ENCODE results near the gene HOXD9.

Gene HOXD9

DNA sequence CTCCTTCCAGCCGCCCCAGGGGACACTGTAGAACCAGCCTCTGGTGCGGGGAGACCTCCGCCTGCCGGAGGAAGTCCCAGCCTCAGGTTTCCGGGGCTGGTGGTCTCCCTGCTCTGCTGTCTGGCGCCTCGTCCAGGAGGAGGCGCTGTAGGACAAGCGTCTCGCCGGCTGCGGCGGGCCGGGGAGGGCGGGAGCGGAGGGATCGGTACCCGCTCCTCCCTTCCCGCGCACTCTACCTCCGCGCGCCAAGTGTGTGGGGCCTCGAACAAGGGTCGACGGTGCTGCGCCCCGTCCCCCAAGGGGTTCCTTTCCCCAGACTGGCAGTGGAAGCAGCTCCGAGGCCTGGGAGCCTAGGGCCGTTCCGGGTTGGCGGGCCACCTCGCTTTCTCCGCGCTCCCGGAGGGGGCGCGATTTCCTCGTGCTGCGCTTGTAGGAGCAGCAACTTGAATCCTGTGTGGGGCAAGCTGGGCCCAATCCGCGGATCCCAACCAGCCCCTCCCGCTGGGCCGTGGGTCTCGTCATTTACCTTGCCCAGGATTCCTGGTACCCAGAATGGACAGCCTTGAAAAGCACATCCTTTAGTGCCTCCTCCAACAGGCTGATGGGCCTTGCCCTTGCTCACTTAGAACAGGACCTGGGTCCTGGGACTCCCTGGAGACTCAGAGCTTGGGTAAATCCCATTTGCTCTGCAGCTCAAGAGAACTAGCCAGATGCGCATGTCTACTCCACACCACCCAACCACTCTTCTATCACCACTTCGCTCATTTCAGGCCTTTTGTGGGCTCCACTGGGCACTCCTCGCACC is 18.2 kb downstream of the HOXD9 start:
- DNase-seq: peak; percentile 47 to 67

DNA sequence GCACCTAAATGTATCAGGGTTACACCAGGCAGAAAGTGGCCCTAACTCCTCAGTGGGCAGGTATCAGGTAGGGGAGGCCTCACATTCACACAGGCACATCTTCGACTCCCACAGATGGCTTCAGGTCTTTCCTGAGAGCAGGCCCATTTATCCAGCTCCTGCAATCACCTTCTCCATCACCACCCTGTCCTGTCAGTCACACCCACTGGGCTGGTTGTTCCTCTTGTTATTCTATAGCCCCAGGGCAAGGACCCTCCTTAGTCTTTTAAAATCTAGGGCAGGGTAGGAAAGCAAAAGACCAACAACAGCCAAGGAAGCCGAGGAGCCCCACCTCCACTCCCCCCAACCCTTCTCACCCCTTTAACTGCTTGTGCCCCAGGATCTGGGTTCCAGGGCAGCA is 19.8 kb downstream of the HOXD9 start:
- DNase-seq: no peak

DNA sequence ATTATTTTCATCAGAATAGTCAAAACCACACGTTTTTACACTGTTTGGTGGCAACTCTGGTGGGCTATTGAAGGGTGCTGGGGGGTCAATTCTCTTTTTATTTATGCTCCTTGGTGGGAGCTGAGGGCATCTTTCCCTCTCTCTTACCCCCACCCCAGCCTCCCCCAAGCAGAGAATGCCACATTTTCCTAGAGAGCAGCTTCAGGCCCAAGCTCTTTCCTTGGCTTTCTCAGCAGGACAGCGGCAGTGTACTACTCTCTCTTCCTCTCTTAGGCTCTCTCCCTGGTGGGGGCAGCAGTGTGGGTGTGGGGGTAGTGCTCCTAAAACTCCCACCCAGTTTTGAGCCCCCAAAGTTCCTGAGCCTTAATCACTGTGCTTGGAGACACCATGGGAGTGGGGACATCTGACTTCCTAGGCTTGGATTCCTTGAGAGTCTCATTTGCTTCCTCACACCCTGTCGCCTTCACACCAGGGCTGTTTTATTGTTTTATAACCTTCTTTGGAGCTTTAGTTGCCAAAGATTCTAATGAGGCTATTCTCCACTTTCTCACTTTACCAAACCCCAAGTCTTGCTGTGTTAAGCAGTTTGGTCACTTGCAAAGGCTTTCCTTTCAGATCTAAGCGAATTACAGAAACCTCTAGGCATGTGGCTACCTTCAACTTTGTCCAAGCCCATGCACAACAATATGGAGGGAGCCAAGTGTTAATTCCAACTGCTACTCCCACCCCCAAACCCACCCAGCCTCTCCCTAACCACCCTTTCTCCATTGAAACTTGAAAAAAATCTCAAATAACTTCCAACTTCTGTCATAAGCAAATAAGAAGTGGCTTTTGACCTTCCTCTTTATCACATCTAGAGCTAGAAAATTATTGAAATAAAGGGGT is 22.8 kb downstream of the HOXD9 start:
- no peak for DNase-seq

DNA sequence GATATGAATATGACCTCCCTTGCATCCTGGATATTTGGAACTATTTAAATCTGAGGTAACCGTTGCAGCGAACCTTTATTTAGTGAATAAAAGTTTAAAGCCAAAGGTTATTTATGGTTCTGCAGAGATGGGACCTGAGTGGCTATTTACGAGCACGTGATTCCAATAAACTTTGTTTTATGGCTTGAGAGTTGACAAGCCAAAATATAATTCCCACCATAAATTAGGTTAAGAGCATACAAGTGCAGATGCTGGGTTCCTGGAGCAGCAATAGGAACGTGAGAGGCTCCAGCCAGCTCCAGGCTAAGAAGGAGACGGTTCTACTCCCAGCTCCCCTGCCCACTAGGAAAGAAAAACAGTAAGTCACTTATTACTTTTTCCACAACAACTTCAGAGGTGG is 23.6 kb downstream of the HOXD9 start:
- no peak for DNase-seq

- DNase-seq: no peak
These were observed 24.1 kb downstream of the HOXD9 start for GRCh38 chr2:176146645-176147044.

- no peak for DNase-seq
These were observed 24.8 kb downstream of the HOXD9 start for GRCh38 chr2:176147210-176147799.

GRCh38 chr2:176147800-176148496 is 25.4 kb downstream of the HOXD9 start:
- DNase-seq: no peak

DNA sequence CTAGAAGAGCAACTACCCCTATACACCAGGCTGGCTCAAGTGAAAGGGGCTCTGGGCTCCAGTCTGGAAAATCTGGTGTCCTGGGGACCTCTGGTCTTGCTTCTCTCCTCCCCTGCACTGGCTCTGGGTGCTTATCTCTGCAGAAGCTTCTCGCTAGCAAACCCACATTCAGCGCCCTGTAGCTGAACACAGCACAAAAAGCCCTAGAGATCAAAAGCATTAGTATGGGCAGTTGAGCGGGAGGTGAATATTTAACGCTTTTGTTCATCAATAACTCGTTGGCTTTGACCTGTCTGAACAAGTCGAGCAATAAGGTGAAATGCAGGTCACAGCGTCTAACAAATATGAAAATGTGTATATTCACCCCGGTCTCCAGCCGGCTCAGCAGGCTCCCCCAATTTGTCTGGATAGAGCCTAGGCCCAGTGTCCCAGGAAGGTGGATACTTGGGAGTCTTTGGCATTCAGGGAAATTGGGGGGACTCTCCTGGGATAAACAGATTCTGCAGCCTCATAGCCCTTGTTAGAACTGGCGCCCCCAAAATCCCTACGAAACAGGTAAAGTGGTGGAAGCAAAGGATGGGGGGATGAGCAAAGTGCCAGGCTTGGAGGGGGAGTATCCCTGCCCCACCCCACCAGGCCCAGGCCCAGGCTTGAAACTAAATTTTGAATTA is 26.4 kb downstream of the HOXD9 start:
- no peak for DNase-seq

GRCh38 chr2:176149481-176149938 is 27.0 kb downstream of the HOXD9 start:
- DNase-seq: no peak

DNA sequence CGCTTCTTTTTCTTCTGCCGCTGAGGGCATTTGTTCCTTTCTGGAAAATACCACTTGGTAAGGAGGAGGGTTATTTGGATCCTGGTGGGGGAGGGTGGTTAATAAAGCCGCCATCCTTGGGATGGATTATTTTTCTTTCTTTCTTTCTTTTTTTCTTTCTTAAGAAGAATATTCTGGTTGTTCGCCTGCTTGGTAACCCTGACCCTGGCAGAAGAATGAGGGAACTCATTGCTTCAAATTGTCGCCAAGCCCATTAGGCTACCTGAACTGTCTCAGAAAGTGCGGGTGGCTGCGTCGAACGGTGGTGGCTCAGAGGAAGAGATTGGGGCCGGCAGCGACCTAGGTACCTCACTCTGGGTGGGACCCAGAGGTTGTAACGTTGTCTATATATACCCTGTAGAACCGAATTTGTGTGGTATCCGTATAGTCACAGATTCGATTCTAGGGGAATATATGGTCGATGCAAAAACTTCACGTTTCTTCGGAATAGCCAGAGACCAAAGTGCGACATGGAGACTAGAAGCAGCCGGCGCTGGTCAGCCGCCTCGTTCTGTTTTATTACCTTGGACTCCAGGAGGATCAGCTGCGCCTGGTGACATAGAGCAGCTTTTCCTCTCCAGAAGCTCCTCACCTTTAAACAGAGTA is 27.5 kb downstream of the HOXD9 start:
- no peak for DNase-seq

DNA sequence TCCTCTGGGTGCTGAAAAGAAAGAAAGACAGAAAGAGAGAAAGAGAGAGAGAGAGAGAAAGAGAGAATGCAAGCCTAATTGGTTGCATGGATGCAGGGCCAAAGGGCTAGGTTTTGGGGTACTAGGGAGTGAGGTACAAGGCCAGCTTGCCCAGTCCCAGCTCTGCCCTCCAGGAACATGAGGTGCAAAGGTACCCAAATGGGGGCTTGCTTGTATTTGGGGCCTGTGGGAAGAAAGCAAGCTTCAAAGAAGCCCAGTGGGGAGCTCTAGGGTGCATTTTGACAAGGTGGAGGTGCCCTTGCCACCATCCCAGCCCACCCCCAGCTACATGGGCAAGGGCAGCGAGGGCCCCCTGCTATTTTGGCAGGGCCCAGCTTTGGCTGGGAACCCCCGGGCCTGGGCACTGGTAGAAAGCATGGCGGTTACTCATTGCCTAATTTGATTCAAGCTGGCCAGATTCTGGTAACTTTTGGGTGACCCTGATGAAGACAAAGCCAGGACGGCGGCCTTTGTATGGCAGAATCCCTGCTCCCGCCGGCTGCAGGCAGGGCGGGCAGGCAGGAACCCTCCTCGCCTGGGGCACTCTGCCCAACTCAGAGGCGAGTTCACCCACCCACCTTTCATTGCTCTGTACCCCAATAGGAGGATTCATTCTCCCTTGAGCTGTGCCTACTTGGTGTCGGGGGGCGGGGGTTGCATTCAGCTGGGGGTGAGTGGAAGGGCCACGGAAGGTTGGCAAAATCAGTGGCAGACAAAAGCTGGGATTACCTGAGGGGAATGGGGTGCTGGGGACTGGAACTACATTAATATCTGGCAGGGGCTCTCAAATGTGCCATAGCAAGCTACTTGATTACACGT is 28.3 kb downstream of the HOXD9 start:
- DNase-seq: no peak

GRCh38 chr2:176151442-176152287 is 29.1 kb downstream of the HOXD9 start, which contains the start of gene HOXD4:
Gene HOXD4, plus strand, starts transcription at chr2:176151550. Its CDS starts 84 bp downstream, at chr2:176151634.
- no peak for DNase-seq

DNA sequence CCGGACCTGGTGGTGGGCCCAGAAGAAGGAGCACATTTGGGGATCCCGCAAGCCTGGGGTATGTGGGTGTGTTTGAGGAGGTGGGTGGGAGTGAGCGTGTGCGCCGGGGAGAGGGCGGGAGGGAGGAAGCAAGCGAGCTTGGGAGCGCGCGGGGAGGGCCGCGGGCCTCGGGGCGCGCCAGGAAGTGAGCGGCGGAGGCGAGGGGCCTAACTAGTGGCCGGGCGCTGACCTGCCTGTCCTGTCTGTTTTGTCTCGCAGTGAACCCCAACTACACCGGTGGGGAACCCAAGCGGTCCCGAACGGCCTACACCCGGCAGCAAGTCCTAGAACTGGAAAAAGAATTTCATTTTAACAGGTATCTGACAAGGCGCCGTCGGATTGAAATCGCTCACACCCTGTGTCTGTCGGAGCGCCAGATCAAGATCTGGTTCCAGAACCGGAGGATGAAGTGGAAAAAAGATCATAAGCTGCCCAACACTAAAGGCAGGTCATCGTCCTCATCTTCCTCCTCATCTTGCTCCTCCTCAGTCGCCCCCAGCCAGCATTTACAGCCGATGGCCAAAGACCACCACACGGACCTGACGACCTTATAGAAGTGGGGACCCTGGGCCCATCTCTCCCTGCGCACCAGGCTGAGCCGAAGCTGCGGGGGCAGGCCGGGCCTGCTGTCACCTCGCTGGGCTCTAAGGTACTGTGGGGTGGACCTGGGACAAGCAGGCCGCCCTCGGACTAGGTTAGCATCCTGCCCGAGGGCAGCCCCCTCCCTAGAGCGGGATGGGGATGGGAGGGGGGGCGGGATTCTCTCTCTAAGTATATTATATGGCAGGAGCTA is 30.0 kb downstream of the HOXD9 start:
- DNase-seq: no peak

- DNase-seq: no peak
These were observed 32.2 kb downstream of the HOXD9 start for GRCh38 chr2:176154576-176155252.

- DNase-seq: no peak
These were observed 33.0 kb downstream of the HOXD9 start for GRCh38 chr2:176155356-176156044.

DNA sequence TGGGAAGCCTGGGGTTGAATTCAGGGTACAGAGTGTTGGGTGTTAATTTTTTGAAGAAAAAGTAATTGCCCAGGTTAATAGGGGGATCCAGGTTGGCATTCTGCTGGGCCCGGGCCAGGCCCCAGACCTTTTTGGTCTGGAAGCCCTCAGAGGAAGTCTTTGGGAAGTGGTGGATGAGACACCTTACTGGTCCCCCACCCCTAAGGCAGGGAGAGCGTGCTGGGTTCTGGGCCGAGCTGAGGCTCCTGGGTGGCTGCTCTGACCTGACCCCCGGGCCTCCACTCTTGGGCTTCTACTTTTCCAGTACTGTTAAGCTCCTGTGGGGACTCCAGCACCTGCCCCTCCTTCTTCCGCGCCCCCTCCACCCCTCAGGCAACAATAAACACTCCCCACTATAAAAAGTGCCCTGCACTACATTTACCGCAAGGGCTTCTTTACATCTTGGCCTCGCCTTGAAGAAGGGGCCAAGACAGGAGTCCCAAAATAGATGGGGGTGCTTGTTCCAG is 33.8 kb downstream of the HOXD9 start:
- DNase-seq: no peak

- DNase-seq: no peak
These were observed 34.4 kb downstream of the HOXD9 start, which contains the start of gene HOXD3 for GRCh38 chr2:176156807-176157498. Gene HOXD3, plus strand, starts transcription at chr2:176157307. Its CDS starts 11,808 bp downstream, at chr2:176169115.

All from CD4-positive, alpha-beta T cell treated with Interferon alpha-2 for 1 hour (primary cell).